Colonic mucosa (tissue), 4 donors: ENCODE measurements around the gene PROSER3. TPM values are rescaled to one million over a fixed set of nuclear protein-coding genes. Genes with fewer than 3 reads are reported as not detected.

Source experiments
- DNase-seq: peaks from one replicate; pipeline ENCODE4 v3.0.0-alpha.2; 2020
- H3K27ac ChIP-seq: fragments of 200-600 bp; one replicate; pipeline ENCODE4 v1.8.0; 2021
- H3K27me3 ChIP-seq: fragments of 200-600 bp; one replicate; pipeline ENCODE4 v1.8.0; 2021
- H3K36me3 ChIP-seq: fragments of 200-600 bp; one replicate; pipeline ENCODE4 v1.8.0; 2021
- H3K4me1 ChIP-seq: fragments of 200-600 bp; one replicate; pipeline ENCODE4 v1.8.0; 2021; ENCODE audit warnings: mild to moderate bottlenecking
- H3K4me3 ChIP-seq: fragments of 200-600 bp; one replicate; pipeline ENCODE4 v1.8.0; 2021
- H3K9ac ChIP-seq, 2 donors: one replicate each; pipeline ENCODE4 v1.7.0; 2013; ENCODE audit warnings: control low read depth in 2 of 2, low read depth in 2 of 2, low read length in 2 of 2
- H3K9me3 ChIP-seq: fragments of 200-600 bp; one replicate; pipeline ENCODE4 v1.8.0; 2021
- intact Hi-C: fragments of 100-400 bp; cut with DNase I; formaldehyde crosslinking; loops from one replicate; pipeline ENCODE4 v1.14.1; 2022
- total RNA-seq, 2 donors: library from RNA; stranded (reverse); fragmentation: NEBNext Ultra II Directional in 1 of 2; extraction: Animal tissue kit (Norgen Biotek cat#: 25700) in 1 of 2; gene quantifications; one replicate each; pipeline ENCODE4 v1.2.1, GENCODE V29; 2021
- TF ChIP-seq, protein P1 (sequence below): fragments of 200-600 bp; IDR thresholded peaks from one replicate; pipeline ENCODE4 v1.8.0; 2022; ENCODE audit warnings: antibody characterized with exemption, mild to moderate bottlenecking
- donor health status: healthy.
- donor health status: DM: no; HTN: no; CAD: no.
- donor health status: DM: no; HTN: no; CAD: no.

The PROSER3 gene
- total RNA-seq, 2 donors from 2014 or later: 17.1 to 26.9 TPM

GRCh38 chr19:35785339-35785627 is 27.3 kb downstream of the PROSER3 start:
- Histone ChIP-seq H3K4me3 (no peak overlapping the region), H3K4me1 (no peaks in the 10 kb centered on the region), H3K27me3 (no peaks in the 10 kb centered on the region), H3K27ac (no peak overlapping the region), H3K9me3 (no peaks in the 10 kb centered on the region), H3K9ac (no peak overlapping the region), H3K36me3 (no peaks in the 10 kb centered on the region)
- TF ChIP-seq, protein P1, sequence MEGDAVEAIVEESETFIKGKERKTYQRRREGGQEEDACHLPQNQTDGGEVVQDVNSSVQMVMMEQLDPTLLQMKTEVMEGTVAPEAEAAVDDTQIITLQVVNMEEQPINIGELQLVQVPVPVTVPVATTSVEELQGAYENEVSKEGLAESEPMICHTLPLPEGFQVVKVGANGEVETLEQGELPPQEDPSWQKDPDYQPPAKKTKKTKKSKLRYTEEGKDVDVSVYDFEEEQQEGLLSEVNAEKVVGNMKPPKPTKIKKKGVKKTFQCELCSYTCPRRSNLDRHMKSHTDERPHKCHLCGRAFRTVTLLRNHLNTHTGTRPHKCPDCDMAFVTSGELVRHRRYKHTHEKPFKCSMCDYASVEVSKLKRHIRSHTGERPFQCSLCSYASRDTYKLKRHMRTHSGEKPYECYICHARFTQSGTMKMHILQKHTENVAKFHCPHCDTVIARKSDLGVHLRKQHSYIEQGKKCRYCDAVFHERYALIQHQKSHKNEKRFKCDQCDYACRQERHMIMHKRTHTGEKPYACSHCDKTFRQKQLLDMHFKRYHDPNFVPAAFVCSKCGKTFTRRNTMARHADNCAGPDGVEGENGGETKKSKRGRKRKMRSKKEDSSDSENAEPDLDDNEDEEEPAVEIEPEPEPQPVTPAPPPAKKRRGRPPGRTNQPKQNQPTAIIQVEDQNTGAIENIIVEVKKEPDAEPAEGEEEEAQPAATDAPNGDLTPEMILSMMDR: no peak
- no peak for DNase-seq
- intact Hi-C loops: no loop called here

GRCh38 chr19:35786299-35787160 is 28.6 kb downstream of the PROSER3 start:
- TF ChIP-seq, protein P1: no peak
- Histone ChIP-seq H3K36me3 (no peaks in the 10 kb centered on the region), H3K9ac (no peak overlapping the region), H3K27ac (no peak overlapping the region), H3K9me3 (no peaks in the 10 kb centered on the region), H3K4me3 (no peak overlapping the region), H3K27me3 (no peaks in the 10 kb centered on the region), H3K4me1 (no peaks in the 10 kb centered on the region)
- no peak for DNase-seq
- intact Hi-C loops: no loop called here

DNA sequence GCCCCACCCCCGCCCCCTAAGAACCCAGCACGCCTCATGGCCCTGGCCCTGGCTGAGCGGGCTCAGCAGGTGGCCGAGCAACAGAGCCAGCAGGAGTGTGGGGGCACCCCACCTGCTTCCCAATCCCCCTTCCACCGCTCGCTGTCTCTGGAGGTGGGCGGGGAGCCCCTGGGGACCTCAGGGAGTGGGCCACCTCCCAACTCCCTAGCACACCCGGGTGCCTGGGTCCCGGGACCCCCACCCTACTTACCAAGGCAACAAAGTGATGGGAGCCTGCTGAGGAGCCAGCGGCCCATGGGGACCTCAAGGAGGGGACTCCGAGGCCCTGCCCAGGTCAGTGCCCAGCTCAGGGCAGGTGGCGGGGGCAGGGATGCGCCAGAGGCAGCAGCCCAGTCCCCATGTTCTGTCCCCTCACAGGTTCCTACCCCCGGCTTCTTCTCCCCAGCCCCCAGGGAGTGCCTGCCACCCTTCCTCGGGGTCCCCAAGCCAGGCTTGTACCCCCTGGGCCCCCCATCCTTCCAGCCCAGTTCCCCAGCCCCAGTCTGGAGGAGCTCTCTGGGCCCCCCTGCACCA is 29.3 kb downstream of the PROSER3 start:
- H3K27ac ChIP-seq: no peak overlapping the region
- H3K4me1 ChIP-seq: no peaks in the 10 kb centered on the region
- H3K36me3 ChIP-seq: no peaks in the 10 kb centered on the region
- DNase-seq: no peak
- TF ChIP-seq, protein P1: no peak
- H3K9me3 ChIP-seq: no peaks in the 10 kb centered on the region
- intact Hi-C loops: no loop called here
- no peak overlapping the region for H3K9ac ChIP-seq
- H3K4me3 ChIP-seq: no peak overlapping the region
- H3K27me3 ChIP-seq: no peaks in the 10 kb centered on the region

- DNase-seq: no peak
Observed at GRCh38 chr19:35788205-35788960, 30.4 kb downstream of the PROSER3 start.

More at GRCh38 chr19:35788205-35788960, 30.4 kb downstream of the PROSER3 start:
- TF ChIP-seq, protein P1: no peak
- Histone ChIP-seq H3K9ac (no peak overlapping the region), H3K27me3 (no peaks in the 10 kb centered on the region), H3K27ac (no peak overlapping the region), H3K9me3 (no peaks in the 10 kb centered on the region), H3K4me3 (no peak overlapping the region), H3K4me1 (no peaks in the 10 kb centered on the region), H3K36me3 (no peaks in the 10 kb centered on the region)
- intact Hi-C loops: no loop called here
